Activated B cell treated with CpG ODN at 0.5 μM for 24 hours (primary cell): ENCODE measurements around the gene LEMD1. TPM values are rescaled to one million over a fixed set of nuclear protein-coding genes. Genes with fewer than 3 reads are reported as not detected.
"Not testable (repeated sequence)": the region's sequence is repeated elsewhere in the genome, so short reads cannot be mapped to it uniquely, and the experiment has no call there.

Experiments used
- ATAC-seq: fragments of 200-7000 bp; cut with Tn5 transposase; one replicate; pipeline ENCODE4 v1.10.0; 2021; ENCODE audit warnings: low read depth, mild to moderate bottlenecking, moderate library complexity
- CTCF ChIA-PET: fragments of 350-600 bp; sonication (Branson Sonifier 250); formaldehyde crosslinking; loops from one replicate; lab custom pipeline; 2021; ENCODE audit warnings: antibody characterized with exemption; lab: Charles Lee
- POLR2A ChIA-PET: fragments of 350-600 bp; sonication (Branson Sonifier 250); formaldehyde crosslinking; loops from one replicate; lab custom pipeline; 2021; ENCODE audit warnings: antibody characterized with exemption; lab: Charles Lee
- DNase-seq: peaks from one replicate; pipeline ENCODE4 v3.0.0; 2022
- H3K27ac Mint-ChIP-seq: one replicate; pipeline ENCODE4 v1.8.0; 2020; ENCODE audit warnings: mixed read lengths
- H3K27me3 Mint-ChIP-seq: one replicate; pipeline ENCODE4 v1.8.0; 2021; ENCODE audit warnings: mixed read lengths
- H3K36me3 Mint-ChIP-seq: one replicate; pipeline ENCODE4 v1.8.0; 2021; ENCODE audit warnings: low read depth, mixed read lengths
- H3K4me1 Mint-ChIP-seq: one replicate; pipeline ENCODE4 v1.8.0; 2021; ENCODE audit warnings: mixed read lengths
- H3K4me3 Mint-ChIP-seq: one replicate; pipeline ENCODE4 v1.8.0; 2020; ENCODE audit warnings: mild to moderate bottlenecking, mixed read lengths
- H3K9me3 Mint-ChIP-seq: one replicate; pipeline ENCODE4 v1.8.0; 2020; ENCODE audit warnings: mixed read lengths
- CTCF ChIP-seq: fragments of 200-600 bp; IDR thresholded peaks from one replicate; pipeline ENCODE4 v1.8.0; 2022; ENCODE audit warnings: antibody characterized with exemption, mild to moderate bottlenecking
- intact Hi-C: fragments of 100-400 bp; cut with micrococcal nuclease; formaldehyde crosslinking; loops from one replicate; pipeline ENCODE4 v1.15.1; 2024
- total RNA-seq: library from RNA; stranded (reverse); gene quantifications from 2 replicates; pipeline ENCODE4 v1.2.3, GENCODE V29; 2022

Gene LEMD1
- total RNA-seq, 1 donor from 2014 or later, result not detected

- ChIA-PET CTCF (no interaction called here), POLR2A (no interaction called here)
- ATAC-seq, result no peak
- intact Hi-C loops, result no loop called here
- Mint-ChIP-seq H3K27ac (no peak overlapping the region), H3K4me3 (no peak overlapping the region), H3K36me3 (no peaks in the 10 kb centered on the region), H3K9me3 (no peaks in the 10 kb centered on the region), H3K4me1 (peaks cover 64% of the 10 kb centered on the region), H3K27me3 (no peaks in the 10 kb centered on the region)
- TF ChIP-seq CTCF, result no peak
- no peak for DNase-seq
Observed at GRCh38 chr1:205437570-205437969, 15.7 kb upstream of the LEMD1 start.

GRCh38 chr1:205436776-205437410, 15.0 kb upstream of the LEMD1 start:
- CTCF ChIA-PET, result no interaction called here
- H3K9me3 Mint-ChIP-seq, result no peaks in the 10 kb centered on the region
- H3K36me3 Mint-ChIP-seq, result no peaks in the 10 kb centered on the region
- intact Hi-C loops, result no loop called here
- H3K4me3 Mint-ChIP-seq, result no peak overlapping the region
- no peaks in the 10 kb centered on the region for H3K27me3 Mint-ChIP-seq
- no peak overlapping the region for H3K27ac Mint-ChIP-seq
- TF ChIP-seq CTCF, result no peak
- no peak for DNase-seq
- peaks cover 62% of the 10 kb centered on the region for H3K4me1 Mint-ChIP-seq
- ATAC-seq, result no peak
- POLR2A ChIA-PET, result no interaction called here

GRCh38 chr1:205435578-205436573, 14.0 kb upstream of the LEMD1 start:
- ChIA-PET POLR2A (no interaction called here), CTCF (interaction anchor here (1.4 kb wide), 1 partner anchor 50 kb away, joined by 3 read pairs; no protein-coding TSS in a partner anchor)
- no peak for TF ChIP-seq CTCF
- no peaks in the 10 kb centered on the region for H3K36me3 Mint-ChIP-seq
- no peaks in the 10 kb centered on the region for H3K9me3 Mint-ChIP-seq
- H3K4me3 Mint-ChIP-seq, result no peak overlapping the region
- H3K27me3 Mint-ChIP-seq, result no peaks in the 10 kb centered on the region
- peak; percentile 12 for ATAC-seq
- no peak for DNase-seq
- intact Hi-C loops, result no loop called here
- peaks cover 60% of the 10 kb centered on the region for H3K4me1 Mint-ChIP-seq
- no peak overlapping the region for H3K27ac Mint-ChIP-seq

- DNase-seq (no peak), ATAC-seq (no peak)
- no peak for TF ChIP-seq CTCF
- Mint-ChIP-seq H3K4me3 (no peak overlapping the region), H3K27me3 (no peaks in the 10 kb centered on the region), H3K9me3 (no peaks in the 10 kb centered on the region), H3K36me3 (no peaks in the 10 kb centered on the region), H3K4me1 (peaks cover 60% of the 10 kb centered on the region), H3K27ac (no peak overlapping the region)
- ChIA-PET POLR2A (no interaction called here), CTCF (interaction anchor here (1.4 kb wide), 1 partner anchor 51 kb away, joined by 3 read pairs; no protein-coding TSS in a partner anchor)
- intact Hi-C loops, result loop anchor here (5.0 kb wide), 1 partner anchor 82 kb away; no protein-coding TSS in a partner anchor
Observed at GRCh38 chr1:205434738-205435137, 12.9 kb upstream of the LEMD1 start.

GRCh38 chr1:205432692-205433091, 10.8 kb upstream of the LEMD1 start:
- CTCF ChIA-PET, result interaction anchor here (1.4 kb wide), 1 partner anchor 11 kb away, joined by 3 read pairs; the partner anchor contains the start of gene LEMD1
- H3K36me3 Mint-ChIP-seq, DNase-seq, POLR2A ChIA-PET, H3K27me3 Mint-ChIP-seq, ATAC-seq, H3K9me3 Mint-ChIP-seq, H3K27ac Mint-ChIP-seq, H3K4me3 Mint-ChIP-seq: not testable (repeated sequence)
- H3K4me1 Mint-ChIP-seq, result peaks cover 54% of the 10 kb centered on the region
- intact Hi-C loops, result loop anchor here (5.0 kb wide), 1 partner anchor 80 kb away; no protein-coding TSS in a partner anchor
